Nephron progenitor cell (in vitro differentiated cells): ENCODE data around the gene TRUB2.

Source experiments
- DNase-seq: peaks from one replicate; pipeline ENCODE4 v3.0.0; 2021
- H3K27ac Mint-ChIP-seq: 2 replicates; pipeline ENCODE4 v1.8.0; 2021; ENCODE audit warnings: mild to moderate bottlenecking, moderate library complexity, mixed read lengths
- H3K27me3 Mint-ChIP-seq: 2 replicates; pipeline ENCODE4 v1.8.0; 2021; ENCODE audit warnings: mild to moderate bottlenecking, low read depth, mixed read lengths; ENCODE audit not compliant: poor library complexity
- H3K36me3 Mint-ChIP-seq: 2 replicates; pipeline ENCODE4 v1.8.0; 2021; ENCODE audit warnings: low read depth, mixed read lengths
- H3K4me1 Mint-ChIP-seq: 2 replicates; pipeline ENCODE4 v1.8.0; 2021; ENCODE audit warnings: mixed read lengths
- H3K4me3 Mint-ChIP-seq: 2 replicates; pipeline ENCODE4 v1.8.0; 2021; ENCODE audit warnings: mild to moderate bottlenecking, moderate library complexity, mixed read lengths
- H3K9me3 Mint-ChIP-seq: 2 replicates; pipeline ENCODE4 v1.8.0; 2021; ENCODE audit warnings: mild to moderate bottlenecking, moderate library complexity, mixed read lengths
- CTCF ChIP-seq: fragments of 200-600 bp; sonication (generic); IDR thresholded peaks from 2 replicates; pipeline ENCODE4 v1.5.0; 2021; ENCODE audit warnings: antibody characterized with exemption

TRUB2 gene

GRCh38 chr9:128322404-128323211, at the start of gene TRUB2, which contains the start of gene COQ4:
Gene TRUB2, minus strand, starts transcription at chr9:128322447. Its CDS starts 39 bp downstream, at chr9:128322408.
Gene COQ4, plus strand, starts transcription at chr9:128322839. Its CDS starts 20 bp downstream, at chr9:128322859.
- peaks cover 10% of the 10 kb centered on the region for H3K36me3 Mint-ChIP-seq
- DNase-seq: peak; percentile 92
- no peaks in the 10 kb centered on the region for H3K9me3 Mint-ChIP-seq
- peaks cover 4% of the 10 kb centered on the region for H3K27me3 Mint-ChIP-seq
- H3K27ac Mint-ChIP-seq: peak within 1 kb of the TSS; percentile 99
- peak within 1 kb of the TSS; percentile 97 for H3K4me3 Mint-ChIP-seq
- peaks cover 19% of the 10 kb centered on the region for H3K4me1 Mint-ChIP-seq
- TF ChIP-seq CTCF: no peak

- Mint-ChIP-seq H3K9me3 (no peaks in the 10 kb centered on the region), H3K27me3 (peaks cover 4% of the 10 kb centered on the region), H3K36me3 (peaks cover 5% of the 10 kb centered on the region), H3K27ac (peak overlapping the region; percentile 42), H3K4me3 (peak overlapping the region; percentile 93), H3K4me1 (peaks cover 34% of the 10 kb centered on the region)
- no peak for TF ChIP-seq CTCF
- no peak for DNase-seq
These were observed 49.4 kb upstream of the TRUB2 start for GRCh38 chr9:128371630-128372117.

GRCh38 chr9:128370752-128371629, 48.7 kb upstream of the TRUB2 start, which contains the start of gene URM1:
Gene URM1, plus strand, starts transcription at chr9:128371374. Its CDS starts 7 bp downstream, at chr9:128371381.
- Mint-ChIP-seq H3K36me3 (peaks cover 5% of the 10 kb centered on the region), H3K27me3 (peaks cover 8% of the 10 kb centered on the region), H3K27ac (peak within 1 kb of the TSS; percentile 97), H3K4me3 (peak within 1 kb of the TSS; percentile 93), H3K4me1 (peaks cover 34% of the 10 kb centered on the region), H3K9me3 (no peaks in the 10 kb centered on the region)
- peak; percentile 90 for DNase-seq
- no peak for TF ChIP-seq CTCF

- no peaks in the 10 kb centered on the region for H3K9me3 Mint-ChIP-seq
- no peak for TF ChIP-seq CTCF
- H3K36me3 Mint-ChIP-seq: peaks cover 5% of the 10 kb centered on the region
- peaks cover 12% of the 10 kb centered on the region for H3K27me3 Mint-ChIP-seq
- peak overlapping the region; percentile 97 for H3K27ac Mint-ChIP-seq
- DNase-seq: no peak
- peaks cover 40% of the 10 kb centered on the region for H3K4me1 Mint-ChIP-seq
- H3K4me3 Mint-ChIP-seq: peak overlapping the region; percentile 93
These were observed 48.1 kb upstream of the TRUB2 start for GRCh38 chr9:128370367-128370751.

GRCh38 chr9:128369024-128369706, 46.9 kb upstream of the TRUB2 start:
- Mint-ChIP-seq H3K27ac (no peak overlapping the region), H3K9me3 (no peaks in the 10 kb centered on the region), H3K27me3 (peaks cover 12% of the 10 kb centered on the region), H3K36me3 (no peaks in the 10 kb centered on the region), H3K4me3 (no peak overlapping the region), H3K4me1 (peaks cover 44% of the 10 kb centered on the region)
- DNase-seq: no peak
- no peak for TF ChIP-seq CTCF
